NCI-H1092 treated with DMSO at 0.1 percent for 48 hours (cell line): Measurements from ENCODE around the gene TAPT1.

Source experiments
- DNase-seq: peaks from one replicate; lab custom pipeline; 2025; lab: John Stamatoyannopoulos, UW

Gene TAPT1

GRCh38 chr4:16133406-16133805, 92.9 kb downstream of the TAPT1 start:
- DNase-seq, result no peak

DNA sequence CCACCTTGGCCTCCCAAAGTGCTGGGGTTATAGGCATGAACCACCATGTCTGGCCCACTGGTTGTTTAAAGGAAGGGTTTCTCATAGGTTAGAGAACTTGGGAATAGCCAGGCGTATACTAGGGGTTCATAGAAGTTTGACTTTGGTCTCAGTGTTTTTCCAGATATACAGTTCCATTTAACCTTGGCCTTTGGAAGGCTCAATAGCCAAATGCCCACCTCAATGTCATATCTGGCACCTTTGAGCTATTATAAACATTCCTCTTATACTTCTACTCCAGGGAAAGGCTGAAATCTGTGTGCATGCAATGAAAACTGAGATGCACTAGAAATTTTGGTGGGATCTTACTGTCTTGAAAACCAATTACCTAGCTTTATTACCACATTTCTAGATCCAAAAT, 95.0 kb downstream of the TAPT1 start:
- no peak for DNase-seq

DNA sequence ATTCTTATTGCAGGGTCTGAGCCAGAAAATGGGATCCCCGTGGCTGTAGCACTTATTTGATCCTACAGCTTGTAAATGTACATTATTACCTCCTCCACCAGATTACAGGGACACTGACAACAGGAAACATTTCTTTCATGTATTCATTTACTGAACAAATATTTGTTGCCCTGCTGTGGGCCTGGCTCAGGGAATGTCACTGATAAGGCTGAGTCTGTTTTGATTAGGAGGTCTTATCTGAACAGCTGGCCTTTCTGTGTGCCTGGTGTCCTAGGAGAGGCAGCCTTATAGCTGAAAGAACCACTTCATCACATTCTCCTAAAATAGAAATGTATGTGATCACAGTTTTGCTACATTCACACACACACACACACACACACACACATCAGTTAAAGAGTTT, 96.9 kb downstream of the TAPT1 start:
- peak; percentile 94 for DNase-seq

DNA sequence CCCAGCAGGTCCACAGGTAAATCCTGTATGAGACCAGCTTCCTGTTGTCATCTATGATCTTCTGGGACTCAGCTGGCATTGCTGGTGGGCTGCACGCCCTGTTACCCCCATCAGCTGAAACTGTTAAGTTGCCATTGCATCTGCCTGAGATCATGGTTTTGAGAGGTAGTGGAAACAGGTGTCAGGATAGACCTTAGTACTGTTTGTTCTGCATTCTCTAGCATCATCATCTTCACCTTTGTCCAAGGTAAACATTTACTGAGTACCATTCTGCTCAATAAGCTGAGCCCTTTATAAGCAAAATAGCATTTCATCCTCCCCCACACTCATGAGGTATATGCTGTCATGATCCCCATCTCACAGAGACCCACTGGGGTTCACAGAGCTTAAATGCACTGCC, 99.6 kb downstream of the TAPT1 start:
- peak; percentile 48 for DNase-seq

GRCh38 chr4:16125571-16126445, 100.5 kb downstream of the TAPT1 start:
- DNase-seq, result peak; percentile 32

DNA sequence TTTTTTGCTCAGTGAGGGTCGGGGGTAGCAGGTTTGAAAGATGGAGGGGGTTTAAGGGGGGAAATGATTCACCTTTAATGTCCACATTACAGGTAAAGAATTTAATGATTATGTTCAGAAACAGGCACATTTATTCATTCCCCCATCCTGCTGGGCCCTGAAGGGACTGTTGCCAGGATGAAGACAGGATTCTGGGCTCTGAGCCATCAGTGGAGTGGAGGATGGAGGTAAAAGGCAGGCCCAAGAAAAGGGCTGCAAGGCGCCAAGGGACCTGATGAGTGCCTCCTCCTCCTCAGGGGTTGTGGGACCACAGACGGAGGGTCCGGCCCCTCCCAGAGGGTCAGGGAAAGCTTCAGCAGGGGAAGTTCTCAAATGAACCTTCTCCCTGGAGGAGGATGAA, 102.0 kb downstream of the TAPT1 start:
- peak; percentile 73 for DNase-seq

DNA sequence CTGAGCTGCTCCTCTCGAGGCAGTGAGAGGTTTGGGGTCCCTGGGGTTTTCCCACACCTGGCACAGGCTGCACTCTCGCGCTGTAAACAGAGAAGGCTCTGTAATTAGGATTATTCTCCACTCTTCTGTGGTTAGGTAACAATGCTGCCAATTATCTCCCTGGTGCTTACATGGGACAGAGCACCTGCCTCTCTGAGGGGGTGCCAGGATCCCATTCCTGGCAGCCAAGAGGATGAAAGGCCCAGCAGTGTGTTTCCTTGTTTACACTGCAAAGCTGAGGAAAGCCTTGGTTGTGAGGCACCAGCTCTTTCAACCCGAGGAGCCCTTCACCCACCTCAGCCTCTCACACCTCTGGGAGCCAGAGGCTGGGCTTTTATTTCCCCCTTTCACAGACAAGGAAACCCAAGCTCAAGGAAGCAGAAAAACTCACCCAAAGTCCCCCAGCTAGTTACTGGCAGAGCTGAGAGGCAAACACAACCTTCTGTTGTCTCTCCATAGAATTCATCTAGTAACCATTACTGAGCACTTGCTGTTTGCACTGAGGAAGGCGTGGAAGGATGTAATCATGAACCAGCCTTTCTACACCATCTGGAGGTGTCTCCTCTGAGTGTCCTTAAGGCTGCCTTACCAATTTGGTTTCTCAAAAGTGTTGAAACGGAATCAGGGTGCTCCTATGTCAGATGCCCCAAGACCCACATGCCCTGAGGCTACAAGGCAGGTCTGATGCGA, 102.8 kb downstream of the TAPT1 start:
- peak; percentile 99 for DNase-seq

- DNase-seq, result no peak
These were observed 103.5 kb downstream of the TAPT1 start for GRCh38 chr4:16122784-16123183.

- no peak for DNase-seq
These were observed 104.0 kb downstream of the TAPT1 start for GRCh38 chr4:16122308-16122711.

GRCh38 chr4:16120720-16121119, 105.6 kb downstream of the TAPT1 start:
- DNase-seq, result no peak

DNA sequence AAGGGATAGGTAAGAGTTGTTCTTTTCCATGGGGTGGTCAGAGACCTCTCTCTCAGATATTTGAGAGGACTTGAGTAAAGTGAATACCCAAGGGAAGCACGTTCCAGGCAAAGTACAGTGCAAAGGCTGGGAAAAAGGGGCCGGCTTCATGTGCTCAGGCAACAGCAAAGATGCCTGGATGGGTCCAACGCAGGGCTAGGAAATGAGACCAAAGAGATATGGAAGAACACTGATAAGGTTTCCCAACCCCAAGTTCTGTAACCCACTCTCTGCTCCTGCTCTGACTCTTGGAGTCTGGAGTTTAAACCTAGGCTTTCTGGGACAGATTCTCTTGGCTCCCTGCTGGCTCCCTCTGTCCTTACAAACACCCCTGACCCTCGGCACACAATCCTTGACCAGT, 106.3 kb downstream of the TAPT1 start:
- no peak for DNase-seq

DNA sequence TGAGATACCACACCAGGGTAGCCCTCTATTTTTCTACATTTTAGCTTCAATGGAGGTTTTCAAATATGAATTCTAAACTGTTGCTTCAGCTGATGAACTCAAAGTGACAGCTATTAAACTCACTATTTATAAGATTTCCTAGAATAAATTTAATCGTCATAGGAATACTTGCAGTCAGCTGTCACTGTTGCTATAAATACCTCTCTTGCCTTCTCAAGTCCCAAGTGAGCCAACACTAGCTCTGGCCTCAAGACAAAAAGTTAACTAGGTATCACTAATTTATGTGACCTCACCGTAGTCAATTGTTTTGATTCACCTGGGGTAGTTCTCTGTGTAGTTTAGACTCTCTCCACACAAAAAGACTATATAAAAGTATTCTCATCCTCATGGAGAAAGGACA, 108.2 kb downstream of the TAPT1 start:
- DNase-seq, result peak; percentile 6

DNA sequence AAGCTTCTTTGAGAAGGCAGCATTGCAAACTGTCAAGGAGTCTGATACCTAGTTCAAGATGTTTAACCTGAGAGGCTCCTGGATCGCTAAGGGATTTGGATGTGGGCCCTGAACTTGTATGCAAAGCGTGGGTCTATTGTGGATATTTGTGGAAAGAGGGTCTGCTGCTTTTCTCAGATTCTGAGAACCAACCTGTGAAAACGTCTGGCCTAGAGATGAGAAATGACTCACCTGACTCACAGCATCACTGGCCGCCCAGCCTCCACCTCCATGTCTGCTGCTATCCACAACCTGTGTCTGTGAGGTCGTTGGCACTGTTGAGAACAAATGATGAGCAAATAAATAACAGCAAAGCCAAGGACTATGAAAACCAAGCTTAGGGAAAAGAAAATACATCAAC, 109.1 kb downstream of the TAPT1 start:
- DNase-seq, result no peak

DNA sequence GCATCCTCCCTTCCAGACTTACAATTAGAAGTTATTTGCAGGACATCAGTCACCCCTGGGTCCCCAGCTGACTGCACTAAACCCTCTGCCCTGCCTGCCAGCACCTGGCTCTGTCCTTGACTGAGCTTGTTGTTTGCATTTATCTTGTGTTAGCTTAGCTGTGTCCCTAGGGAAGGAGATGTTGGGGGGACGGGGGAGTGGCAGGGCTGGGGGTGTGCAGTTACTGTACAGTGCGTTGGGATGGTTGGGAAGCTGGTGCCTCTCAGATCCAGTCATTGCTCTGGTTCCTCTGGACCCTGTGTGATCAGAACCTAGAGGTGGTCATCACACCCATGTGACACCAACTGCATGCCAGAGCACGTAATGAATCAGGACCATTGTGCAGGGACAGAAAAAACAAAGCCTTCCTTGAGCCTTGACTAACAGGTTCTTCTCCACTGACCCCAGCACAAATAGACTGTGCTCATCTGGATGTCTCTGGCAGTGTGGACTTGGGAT, 109.7 kb downstream of the TAPT1 start:
- DNase-seq, result peak; percentile 88

GRCh38 chr4:16116019-16116418, 110.3 kb downstream of the TAPT1 start:
- DNase-seq, result peak; percentile 88

DNA sequence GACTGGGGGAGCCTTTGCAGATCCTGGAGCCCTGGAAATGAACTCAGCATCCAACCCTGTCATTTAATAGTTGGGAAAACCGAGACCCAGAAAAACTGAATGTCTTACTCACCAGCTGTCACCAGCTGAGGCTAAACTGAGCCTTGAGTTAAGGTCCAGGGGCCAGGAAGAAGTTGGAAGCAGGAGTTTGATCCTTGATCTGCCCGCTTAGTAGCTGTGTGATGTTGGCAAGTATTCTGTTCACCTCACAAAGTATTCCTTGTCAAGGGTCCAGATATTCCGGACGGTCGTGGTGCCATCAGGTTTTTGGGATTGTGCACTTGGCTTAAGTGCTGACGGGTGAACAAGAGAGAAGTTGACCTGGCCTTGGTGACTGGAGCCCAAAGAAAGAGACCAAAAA, 111.7 kb downstream of the TAPT1 start:
- no peak for DNase-seq

- no peak for DNase-seq
These were observed 112.5 kb downstream of the TAPT1 start for GRCh38 chr4:16113741-16114140.

DNA sequence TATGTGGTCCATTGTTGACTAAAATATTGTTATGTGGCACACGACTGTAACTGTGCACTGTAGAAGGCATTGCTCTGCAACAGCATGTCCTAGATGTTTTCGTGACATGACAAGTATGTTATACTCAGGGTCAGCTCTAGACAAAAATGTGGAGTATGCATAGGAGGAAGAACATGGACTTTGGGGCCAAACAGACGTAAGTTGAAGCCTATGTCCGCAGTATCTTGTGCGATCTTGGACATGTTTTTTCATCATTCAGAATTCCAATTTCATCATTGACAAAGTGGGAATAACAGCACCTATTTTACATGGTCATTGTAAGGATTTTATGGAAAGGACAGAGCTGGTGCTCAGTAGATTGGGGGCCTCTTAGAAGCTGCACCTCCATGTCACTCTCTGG, 114.7 kb downstream of the TAPT1 start:
- no peak for DNase-seq

DNA sequence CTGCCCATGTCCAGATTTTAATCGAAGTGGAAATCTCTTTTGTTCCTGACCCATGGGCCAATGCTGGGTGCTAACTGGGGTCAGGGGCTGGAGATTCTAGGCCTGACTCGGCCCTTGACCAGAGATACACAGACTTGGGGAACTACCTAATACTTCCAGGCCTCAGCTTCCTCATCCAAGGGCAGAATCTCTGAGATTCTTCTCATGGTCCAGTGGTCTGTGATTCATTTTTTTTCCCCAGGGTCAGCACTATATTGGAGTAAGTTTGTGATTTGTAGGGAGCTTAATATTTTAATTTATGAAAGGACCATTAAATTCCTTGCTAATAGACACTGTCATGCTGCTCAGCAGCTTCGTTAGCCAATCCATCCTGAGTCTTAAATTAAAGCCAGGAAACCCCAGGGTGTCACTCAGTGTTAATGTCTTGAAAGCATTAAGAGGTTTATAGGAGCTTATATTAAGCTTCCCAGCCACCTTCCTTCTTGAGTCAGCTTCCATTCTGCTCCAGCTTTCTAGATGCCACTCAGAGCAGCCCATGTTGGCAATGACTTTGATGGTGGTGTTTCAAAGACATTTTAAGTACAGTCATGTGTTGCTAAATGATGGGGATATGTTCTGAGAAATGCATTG, 115.5 kb downstream of the TAPT1 start:
- DNase-seq, result no peak
